ENCODE data around the gene HOXC9.

Gene HOXC9

DNA sequence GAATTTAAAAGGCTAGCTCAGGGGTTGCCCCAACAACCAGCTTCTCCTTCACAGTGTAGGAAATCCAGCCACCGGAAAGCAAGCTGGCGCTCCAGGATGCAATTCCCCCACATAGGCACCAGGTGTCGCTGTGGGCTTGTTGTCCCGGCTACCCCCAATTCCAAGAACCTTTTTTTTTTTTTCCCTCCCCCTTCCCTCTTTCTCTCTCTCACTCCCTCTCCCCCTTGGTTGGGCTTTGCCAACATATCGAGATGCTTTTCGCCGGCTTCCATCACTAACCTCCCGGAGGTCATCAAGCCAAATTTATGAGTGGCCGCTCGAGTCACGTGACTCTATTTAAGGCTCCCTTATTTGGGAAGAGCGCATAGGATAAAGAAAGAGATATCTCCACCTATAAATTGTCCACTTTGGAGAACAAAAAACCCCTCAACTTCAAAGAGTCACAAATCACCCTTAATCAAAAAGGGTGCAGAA, 32.7 kb downstream of the HOXC9 start, which contains the start of gene HOXC5 (continued):
- peak; percentile 99 for TF ChIP-seq CTCF (tag by site-specific recombination; IDR thresholded peaks at IDR 0.05)
- TF ChIP-seq ZBTB48 (tag by site-specific recombination; IDR thresholded peaks at IDR 0.05): no peak; the same call in 1 of the 2 replicates
- no peak for TF ChIP-seq SCRT2 (tag by site-specific recombination; IDR thresholded peaks at IDR 0.05)
- no peak for TF ChIP-seq ZNF785 (tag by site-specific recombination; IDR thresholded peaks at IDR 0.05)
- no peak for TF ChIP-seq ZNF26 (tag by site-specific recombination; IDR thresholded peaks at IDR 0.05)
- TF ChIP-seq KLF9 (tag by site-specific recombination; IDR thresholded peaks at IDR 0.05; ENCODE audit: low read depth): no peak
- peak; percentile 88 for TF ChIP-seq GLIS1 (tag by site-specific recombination; IDR thresholded peaks at IDR 0.05)
- no peak for TF ChIP-seq ZNF335 (tag by site-specific recombination; conservative IDR thresholded peaks at IDR 0.05)
- TF ChIP-seq, protein P1, sequence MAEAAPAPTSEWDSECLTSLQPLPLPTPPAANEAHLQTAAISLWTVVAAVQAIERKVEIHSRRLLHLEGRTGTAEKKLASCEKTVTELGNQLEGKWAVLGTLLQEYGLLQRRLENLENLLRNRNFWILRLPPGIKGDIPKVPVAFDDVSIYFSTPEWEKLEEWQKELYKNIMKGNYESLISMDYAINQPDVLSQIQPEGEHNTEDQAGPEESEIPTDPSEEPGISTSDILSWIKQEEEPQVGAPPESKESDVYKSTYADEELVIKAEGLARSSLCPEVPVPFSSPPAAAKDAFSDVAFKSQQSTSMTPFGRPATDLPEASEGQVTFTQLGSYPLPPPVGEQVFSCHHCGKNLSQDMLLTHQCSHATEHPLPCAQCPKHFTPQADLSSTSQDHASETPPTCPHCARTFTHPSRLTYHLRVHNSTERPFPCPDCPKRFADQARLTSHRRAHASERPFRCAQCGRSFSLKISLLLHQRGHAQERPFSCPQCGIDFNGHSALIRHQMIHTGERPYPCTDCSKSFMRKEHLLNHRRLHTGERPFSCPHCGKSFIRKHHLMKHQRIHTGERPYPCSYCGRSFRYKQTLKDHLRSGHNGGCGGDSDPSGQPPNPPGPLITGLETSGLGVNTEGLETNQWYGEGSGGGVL (tag by site-specific recombination; IDR thresholded peaks at IDR 0.05): peak; percentile 96
- no peak for TF ChIP-seq ZNF133 (tag by site-specific recombination; IDR thresholded peaks at IDR 0.05)
- TF ChIP-seq, protein P2, sequence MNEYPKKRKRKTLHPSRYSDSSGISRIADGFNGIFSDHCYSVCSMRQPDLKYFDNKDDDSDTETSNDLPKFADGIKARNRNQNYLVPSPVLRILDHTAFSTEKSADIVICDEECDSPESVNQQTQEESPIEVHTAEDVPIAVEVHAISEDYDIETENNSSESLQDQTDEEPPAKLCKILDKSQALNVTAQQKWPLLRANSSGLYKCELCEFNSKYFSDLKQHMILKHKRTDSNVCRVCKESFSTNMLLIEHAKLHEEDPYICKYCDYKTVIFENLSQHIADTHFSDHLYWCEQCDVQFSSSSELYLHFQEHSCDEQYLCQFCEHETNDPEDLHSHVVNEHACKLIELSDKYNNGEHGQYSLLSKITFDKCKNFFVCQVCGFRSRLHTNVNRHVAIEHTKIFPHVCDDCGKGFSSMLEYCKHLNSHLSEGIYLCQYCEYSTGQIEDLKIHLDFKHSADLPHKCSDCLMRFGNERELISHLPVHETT (tag by site-specific recombination; IDR thresholded peaks at IDR 0.05): peak; percentile 98
- TF ChIP-seq ZNF777 (tag by site-specific recombination; IDR thresholded peaks at IDR 0.05; ENCODE audit: borderline replicate concordance): no peak
- no peak for TF ChIP-seq BCL6B (tag by site-specific recombination; IDR thresholded peaks at IDR 0.05)
- peak; percentile 45; the same call in 1 of the 2 replicates for TF ChIP-seq ZSCAN30 (tag by site-specific recombination; IDR thresholded peaks at IDR 0.05)
- TF ChIP-seq, protein P3, sequence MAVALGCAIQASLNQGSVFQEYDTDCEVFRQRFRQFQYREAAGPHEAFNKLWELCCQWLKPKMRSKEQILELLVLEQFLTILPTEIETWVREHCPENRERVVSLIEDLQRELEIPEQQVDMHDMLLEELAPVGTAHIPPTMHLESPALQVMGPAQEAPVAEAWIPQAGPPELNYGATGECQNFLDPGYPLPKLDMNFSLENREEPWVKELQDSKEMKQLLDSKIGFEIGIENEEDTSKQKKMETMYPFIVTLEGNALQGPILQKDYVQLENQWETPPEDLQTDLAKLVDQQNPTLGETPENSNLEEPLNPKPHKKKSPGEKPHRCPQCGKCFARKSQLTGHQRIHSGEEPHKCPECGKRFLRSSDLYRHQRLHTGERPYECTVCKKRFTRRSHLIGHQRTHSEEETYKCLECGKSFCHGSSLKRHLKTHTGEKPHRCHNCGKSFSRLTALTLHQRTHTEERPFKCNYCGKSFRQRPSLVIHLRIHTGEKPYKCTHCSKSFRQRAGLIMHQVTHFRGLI (tag by site-specific recombination; IDR thresholded peaks at IDR 0.05): peak; percentile 100
- no peak; the same call in 1 of the 2 replicates for TF ChIP-seq ZNF404 (tag by site-specific recombination; IDR thresholded peaks at IDR 0.05)
- TF ChIP-seq BCL11B (tag by site-specific recombination; IDR thresholded peaks at IDR 0.05; ENCODE audit: low read depth): peak; percentile 97
- no peak for TF ChIP-seq ZNF433 (tag by site-specific recombination; IDR thresholded peaks at IDR 0.05; ENCODE audit: low read depth)
- TF ChIP-seq OSR2 (tag by site-specific recombination; IDR thresholded peaks at IDR 0.05): peak; percentile 42; the same call in 1 of the 2 replicates
- no peak for TF ChIP-seq ZIC2 (tag by site-specific recombination; IDR thresholded peaks at IDR 0.05)
- peak; percentile 82 for TF ChIP-seq WT1 (tag by site-specific recombination; IDR thresholded peaks at IDR 0.05)
- TF ChIP-seq ZNF660 (tag by site-specific recombination; IDR thresholded peaks at IDR 0.05): peak; percentile 86
- peak; percentile 95 for TF ChIP-seq ZSCAN16 (tag by site-specific recombination; IDR thresholded peaks at IDR 0.05)
- no peak for TF ChIP-seq ZNF776 (tag by site-specific recombination; IDR thresholded peaks at IDR 0.05; ENCODE audit: borderline replicate concordance)
- TF ChIP-seq ZNF202 (tag by site-specific recombination; IDR thresholded peaks at IDR 0.05; ENCODE audit: borderline replicate concordance): no peak
- no peak for TF ChIP-seq ZNF707 (tag by site-specific recombination; IDR thresholded peaks at IDR 0.05)
- no peak for TF ChIP-seq ZNF23 (tag by site-specific recombination; IDR thresholded peaks at IDR 0.05; ENCODE audit: borderline replicate concordance)
- TF ChIP-seq ZNF837 (tag by site-specific recombination; IDR thresholded peaks at IDR 0.05): no peak
- no peak for TF ChIP-seq ZNF221 (tag by site-specific recombination; IDR thresholded peaks at IDR 0.05; ENCODE audit: borderline replicate concordance)
- TF ChIP-seq ZBTB26 (tag by site-specific recombination; optimal IDR thresholded peaks at IDR 0.05): no peak
- no peak; the same call in 1 of the 2 replicates for TF ChIP-seq PRDM1 (tag by site-specific recombination; IDR thresholded peaks at IDR 0.05)

Measured in HEK293 (cell line).